GM12878 (cell line): ENCODE measurements around the gene CATSPER1. TPM values are rescaled to one million over a fixed set of nuclear protein-coding genes. Genes with fewer than 3 reads are reported as not detected.

Source experiments
- ATAC-seq: fragments of 200-7000 bp; cut with Tn5 transposase; 3 replicates; pipeline ENCODE4 v1.9.1; 2020; ENCODE audit warnings: mild to moderate bottlenecking, moderate library complexity
- BruUV-seq: library from RNA; stranded (reverse); fragments of 400-500 nt; replicated peaks from 2 replicates; lab custom pipeline; 2021; lab: Mats Ljungman, UMichigan
- CTCF ChIA-PET: fragments of 300-600 bp; sonication (Branson Sonifier 250); formaldehyde crosslinking; extraction: SDS; loops from one replicate; lab custom pipeline; 2021; ENCODE audit warnings: inconsistent platforms; lab: Yijun Ruan, JAX
- POLR2A ChIA-PET: fragments of 350-600 bp; formaldehyde crosslinking; extraction: SDS; loops from one replicate; lab custom pipeline; 2021; ENCODE audit warnings: inconsistent platforms; lab: Charles Lee
- RAD21 ChIA-PET: fragments of 300-600 bp; sonication (Branson Sonifier 250); formaldehyde crosslinking; loops from one replicate; lab custom pipeline; 2023; ENCODE audit warnings: antibody characterized with exemption; ENCODE audit not compliant: unreplicated experiment; lab: Charles Lee
- SMC1A ChIA-PET: fragments of 300-600 bp; sonication (Branson Sonifier 250); formaldehyde crosslinking; loops from one replicate; lab custom pipeline; 2023; ENCODE audit not compliant: unreplicated experiment, uncharacterized antibody; lab: Charles Lee
- DNase-seq: peaks from one replicate; pipeline ENCODE4 v3.0.0-alpha.2; 2011; ENCODE audit warnings: low read depth, low spot score
- FAIRE-seq: peaks from 3 replicates; lab custom pipeline; 2011; peaks lifted over from hg19 to GRCh38; lab: Jason Lieb, UNC
- H2AFZ ChIP-seq: 2 replicates; pipeline ENCODE4 v1.6.0; 2011; ENCODE audit warnings: low read depth, low read length, control low read depth; ENCODE audit not compliant: control insufficient read depth
- H3K27ac ChIP-seq: 2 replicates; pipeline ENCODE4 v1.5.1; 2011; ENCODE audit warnings: control low read depth; ENCODE audit not compliant: control insufficient read depth, insufficient read depth
- H3K27me3 ChIP-seq, 2 experiments: replicated peaks in 1 of 2; 2 replicates each; pipeline versions ENCODE4 v1.6.0 to v1.6.1; 2011; ENCODE audit warnings: low read length in 1 of 2; ENCODE audit not compliant: control insufficient read depth in 2 of 2, insufficient read depth in 2 of 2
- H3K36me3 ChIP-seq, 2 experiments: 2 replicates each; pipeline ENCODE4 v1.5.1; 2011; ENCODE audit warnings: low read length in 1 of 2; ENCODE audit not compliant: control insufficient read depth in 2 of 2, insufficient read depth in 2 of 2
- H3K4me1 ChIP-seq: 2 replicates; pipeline ENCODE4 v1.6.1; 2011; ENCODE audit warnings: mild to moderate bottlenecking, low read length, moderate library complexity, mixed read lengths; ENCODE audit not compliant: control insufficient read depth, insufficient read depth
- H3K4me2 ChIP-seq: 2 replicates; pipeline ENCODE4 v1.6.0; 2011; ENCODE audit warnings: control low read depth; ENCODE audit not compliant: control insufficient read depth, insufficient read depth
- H3K4me3 ChIP-seq: fragments of 200-600 bp; sonication (generic); 2 replicates; pipeline ENCODE4 v1.5.1; 2016
- H3K79me2 ChIP-seq: 2 replicates; pipeline ENCODE4 v1.6.0; 2011; ENCODE audit warnings: low read length; ENCODE audit not compliant: control insufficient read depth, insufficient read depth
- H3K9ac ChIP-seq: 2 replicates; pipeline ENCODE4 v1.8.0; 2011; ENCODE audit warnings: low read length, control low read depth, mixed read lengths; ENCODE audit not compliant: control insufficient read depth, insufficient read depth
- H3K9me3 ChIP-seq: replicated peaks from 3 replicates; pipeline ENCODE4 v1.5.1; 2011; ENCODE audit warnings: mild to moderate bottlenecking, low read length; ENCODE audit not compliant: control insufficient read depth, insufficient read depth
- H4K20me1 ChIP-seq: 2 replicates; pipeline ENCODE4 v1.6.0; 2011; ENCODE audit not compliant: control insufficient read depth, insufficient read depth
- IKZF1 ChIP-seq: fragments of 450-650 bp; conservative IDR thresholded peaks from 2 replicates; pipeline ENCODE4 v1.6.1; 2017; ENCODE audit warnings: antibody characterized with exemption, mild to moderate bottlenecking
- KLF5 ChIP-seq: fragments of 450-650 bp; IDR thresholded peaks from 2 replicates; pipeline ENCODE4 v1.6.1; 2014; ENCODE audit warnings: mild to moderate bottlenecking; ENCODE audit not compliant: partially characterized antibody
- TBL1XR1 ChIP-seq: IDR thresholded peaks from 2 replicates; pipeline ENCODE4 v1.6.1; 2012; ENCODE audit warnings: low read depth, low read length, improper control_type of control experiment
- TCF12 ChIP-seq: IDR thresholded peaks from 2 replicates; pipeline ENCODE4 v1.6.1; 2011; ENCODE audit warnings: low read depth, mild to moderate bottlenecking, low read length
- WGBS: methylation state at CpG from one replicate; pipeline ENCODE4 v1.1.6; 2016; ENCODE audit warnings: low lambda C conversion rate; ENCODE audit not compliant: insufficient replicate concordance, insufficient coverage; ENCODE audit errors: missing lambda C conversion rate; 5-methylcytosine and 5-hydroxymethylcytosine counted together
- in situ Hi-C: fragments of 300-500 bp; cut with MboI; formaldehyde crosslinking; loops from 9 replicates; pipeline ENCODE4 v1.14.3; 2018; ENCODE audit warnings: mixed read lengths
- intact Hi-C: fragments of 100-400 bp; cut with micrococcal nuclease; formaldehyde crosslinking; loops from one replicate; pipeline ENCODE4 v1.14.2; 2022; ENCODE audit not compliant: unreplicated experiment
- polyA plus RNA-seq, 11 experiments: library from polyadenylated mRNA; depleted of rRNA in 4 of 11; unstranded in 6 of 11; stranded (reverse) in 5 of 11; fragments of >200 nt; fragmentation: Nextera tagmentation in 4 of 11; fragmentation: Illumina TruSeq in 1 of 11; extraction: Ambion mirVana in 4 of 11; extraction: Trizol in 1 of 11; gene quantifications; 1 replicate in 1 of 11; 2 replicates in 10 of 11; pipeline versions ENCODE4 v1.2.1 to v1.2.3, GENCODE V29; 2011 to 2016; ENCODE audit warnings: inconsistent platforms in 2 of 11, missing spikeins in 2 of 11, low read depth in 1 of 11
- total RNA-seq, 4 experiments: library from RNA; depleted of rRNA in 3 of 4; stranded (reverse); fragments of >200 nt in 3 of 4; fragmentation: Illumina TruSeq in 1 of 4; extraction: Trizol in 1 of 4; gene quantifications; 2 replicates each; pipeline versions ENCODE4 v1.2.1 to v1.2.3, GENCODE V29; 2013 to 2021
- TF ChIP-seq, protein P1 (sequence below): fragments of 450-650 bp; formaldehyde crosslinking; IDR thresholded peaks from 2 replicates; pipeline ENCODE4 v1.4.0; 2022; ENCODE audit warnings: mild to moderate bottlenecking, moderate library complexity
- TF ChIP-seq, protein P2 (sequence below): fragments of 450-650 bp; IDR thresholded peaks from 2 replicates; pipeline ENCODE4 v1.6.1; 2017; ENCODE audit warnings: mild to moderate bottlenecking, low read depth, inconsistent platforms; ENCODE audit not compliant: poor library complexity, severe bottlenecking
- TF ChIP-seq, protein P3 (sequence below): fragments of 450-650 bp; IDR thresholded peaks from 2 replicates; pipeline ENCODE4 v1.6.1; 2017; ENCODE audit warnings: mild to moderate bottlenecking, moderate library complexity

CATSPER1 gene
- total and polyA plus RNA-seq, 10 of the 15 experiments (the other 5 are each of a cell fraction or from before 2014, with no cell fraction given), result 0.02 to 0.05 TPM; not detected in 8

DNA sequence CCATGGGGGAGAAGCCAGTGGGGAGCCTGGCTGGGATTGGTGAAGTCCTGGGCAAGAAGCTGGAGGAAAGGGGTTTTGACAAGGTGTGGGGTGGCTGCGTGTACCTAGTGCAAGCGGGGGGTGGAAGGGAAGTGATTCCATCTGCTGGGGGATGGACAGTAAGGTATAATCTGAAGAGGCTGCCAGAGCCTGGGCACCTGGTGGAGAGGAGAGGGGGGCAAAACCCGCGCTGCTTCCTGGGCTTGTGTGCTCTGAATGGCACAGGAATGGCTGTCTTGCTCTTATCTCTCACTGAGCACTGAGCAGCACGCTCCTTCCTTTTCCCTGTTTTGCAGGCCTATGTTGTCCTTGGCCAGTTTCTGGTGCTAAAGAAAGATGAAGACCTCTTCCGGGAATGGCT is 23.0 kb downstream of the CATSPER1 start:
- ChIA-PET POLR2A (interaction anchor here (1.5 to 1.9 kb wide), 3 partner anchors 48 to 114 kb away, joined by 7 to 22 read pairs (median 9); partner anchors contain the start of genes CCDC85B, FIBP and SF3B2), RAD21 (interaction anchor here (1.2 to 1.5 kb wide), 3 partner anchors 42 to 143 kb away, joined by 3 to 10 read pairs (median 5); partner anchors contain the start of gene MUS81)
- Histone ChIP-seq H3K27ac (peak overlapping the region; percentile 93), H3K9me3 (no peaks in the 10 kb centered on the region), H4K20me1 (no peaks in the 10 kb centered on the region), H3K4me1 (peaks cover 11% of the 10 kb centered on the region), H3K4me3 (peak overlapping the region; percentile 93), H3K36me3 (peaks cover 14 to 17% of the 10 kb centered on the region in 2 experiments), H3K79me2 (peaks cover 33% of the 10 kb centered on the region), H2AFZ (no peak overlapping the region)
- in situ Hi-C loops, result no loop called here
- no peak for DNase-seq
- no TSS peak for BruUV-seq
- no peak for TF ChIP-seq IKZF1
- TF ChIP-seq, protein P1, sequence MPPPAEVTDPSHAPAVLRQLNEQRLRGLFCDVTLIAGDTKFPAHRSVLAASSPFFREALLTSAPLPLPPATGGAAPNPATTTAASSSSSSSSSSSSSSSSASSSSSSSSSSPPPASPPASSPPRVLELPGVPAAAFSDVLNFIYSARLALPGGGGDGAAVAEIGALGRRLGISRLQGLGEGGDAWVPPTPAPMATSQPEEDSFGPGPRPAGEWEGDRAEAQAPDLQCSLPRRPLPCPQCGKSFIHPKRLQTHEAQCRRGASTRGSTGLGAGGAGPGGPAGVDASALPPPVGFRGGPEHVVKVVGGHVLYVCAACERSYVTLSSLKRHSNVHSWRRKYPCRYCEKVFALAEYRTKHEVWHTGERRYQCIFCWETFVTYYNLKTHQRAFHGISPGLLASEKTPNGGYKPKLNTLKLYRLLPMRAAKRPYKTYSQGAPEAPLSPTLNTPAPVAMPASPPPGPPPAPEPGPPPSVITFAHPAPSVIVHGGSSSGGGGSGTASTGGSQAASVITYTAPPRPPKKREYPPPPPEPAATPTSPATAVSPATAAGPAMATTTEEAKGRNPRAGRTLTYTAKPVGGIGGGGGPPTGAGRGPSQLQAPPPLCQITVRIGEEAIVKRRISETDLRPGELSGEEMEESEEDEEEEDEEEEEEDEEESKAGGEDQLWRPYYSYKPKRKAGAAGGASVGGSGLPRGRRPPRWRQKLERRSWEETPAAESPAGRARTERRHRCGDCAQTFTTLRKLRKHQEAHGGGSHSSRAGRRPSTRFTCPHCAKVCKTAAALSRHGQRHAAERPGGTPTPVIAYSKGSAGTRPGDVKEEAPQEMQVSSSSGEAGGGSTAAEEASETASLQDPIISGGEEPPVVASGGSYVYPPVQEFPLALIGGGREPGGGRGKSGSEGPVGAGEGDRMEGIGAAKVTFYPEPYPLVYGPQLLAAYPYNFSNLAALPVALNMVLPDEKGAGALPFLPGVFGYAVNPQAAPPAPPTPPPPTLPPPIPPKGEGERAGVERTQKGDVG (CRISPR knock-in tag), result no peak
- TF ChIP-seq TBL1XR1, result no peak
- TF ChIP-seq, protein P2, sequence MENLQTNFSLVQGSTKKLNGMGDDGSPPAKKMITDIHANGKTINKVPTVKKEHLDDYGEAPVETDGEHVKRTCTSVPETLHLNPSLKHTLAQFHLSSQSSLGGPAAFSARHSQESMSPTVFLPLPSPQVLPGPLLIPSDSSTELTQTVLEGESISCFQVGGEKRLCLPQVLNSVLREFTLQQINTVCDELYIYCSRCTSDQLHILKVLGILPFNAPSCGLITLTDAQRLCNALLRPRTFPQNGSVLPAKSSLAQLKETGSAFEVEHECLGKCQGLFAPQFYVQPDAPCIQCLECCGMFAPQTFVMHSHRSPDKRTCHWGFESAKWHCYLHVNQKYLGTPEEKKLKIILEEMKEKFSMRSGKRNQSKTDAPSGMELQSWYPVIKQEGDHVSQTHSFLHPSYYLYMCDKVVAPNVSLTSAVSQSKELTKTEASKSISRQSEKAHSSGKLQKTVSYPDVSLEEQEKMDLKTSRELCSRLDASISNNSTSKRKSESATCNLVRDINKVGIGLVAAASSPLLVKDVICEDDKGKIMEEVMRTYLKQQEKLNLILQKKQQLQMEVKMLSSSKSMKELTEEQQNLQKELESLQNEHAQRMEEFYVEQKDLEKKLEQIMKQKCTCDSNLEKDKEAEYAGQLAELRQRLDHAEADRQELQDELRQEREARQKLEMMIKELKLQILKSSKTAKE, result no peak
- TF ChIP-seq, protein P3, sequence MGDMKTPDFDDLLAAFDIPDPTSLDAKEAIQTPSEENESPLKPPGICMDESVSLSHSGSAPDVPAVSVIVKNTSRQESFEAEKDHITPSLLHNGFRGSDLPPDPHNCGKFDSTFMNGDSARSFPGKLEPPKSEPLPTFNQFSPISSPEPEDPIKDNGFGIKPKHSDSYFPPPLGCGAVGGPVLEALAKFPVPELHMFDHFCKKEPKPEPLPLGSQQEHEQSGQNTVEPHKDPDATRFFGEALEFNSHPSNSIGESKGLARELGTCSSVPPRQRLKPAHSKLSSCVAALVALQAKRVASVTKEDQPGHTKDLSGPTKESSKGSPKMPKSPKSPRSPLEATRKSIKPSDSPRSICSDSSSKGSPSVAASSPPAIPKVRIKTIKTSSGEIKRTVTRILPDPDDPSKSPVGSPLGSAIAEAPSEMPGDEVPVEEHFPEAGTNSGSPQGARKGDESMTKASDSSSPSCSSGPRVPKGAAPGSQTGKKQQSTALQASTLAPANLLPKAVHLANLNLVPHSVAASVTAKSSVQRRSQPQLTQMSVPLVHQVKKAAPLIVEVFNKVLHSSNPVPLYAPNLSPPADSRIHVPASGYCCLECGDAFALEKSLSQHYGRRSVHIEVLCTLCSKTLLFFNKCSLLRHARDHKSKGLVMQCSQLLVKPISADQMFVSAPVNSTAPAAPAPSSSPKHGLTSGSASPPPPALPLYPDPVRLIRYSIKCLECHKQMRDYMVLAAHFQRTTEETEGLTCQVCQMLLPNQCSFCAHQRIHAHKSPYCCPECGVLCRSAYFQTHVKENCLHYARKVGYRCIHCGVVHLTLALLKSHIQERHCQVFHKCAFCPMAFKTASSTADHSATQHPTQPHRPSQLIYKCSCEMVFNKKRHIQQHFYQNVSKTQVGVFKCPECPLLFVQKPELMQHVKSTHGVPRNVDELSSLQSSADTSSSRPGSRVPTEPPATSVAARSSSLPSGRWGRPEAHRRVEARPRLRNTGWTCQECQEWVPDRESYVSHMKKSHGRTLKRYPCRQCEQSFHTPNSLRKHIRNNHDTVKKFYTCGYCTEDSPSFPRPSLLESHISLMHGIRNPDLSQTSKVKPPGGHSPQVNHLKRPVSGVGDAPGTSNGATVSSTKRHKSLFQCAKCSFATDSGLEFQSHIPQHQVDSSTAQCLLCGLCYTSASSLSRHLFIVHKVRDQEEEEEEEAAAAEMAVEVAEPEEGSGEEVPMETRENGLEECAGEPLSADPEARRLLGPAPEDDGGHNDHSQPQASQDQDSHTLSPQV, result no peak
- no peak for TF ChIP-seq TCF12
- TF ChIP-seq KLF5, result no peak
- TF ChIP-seq, all 136 proteins: peak for 0
- SMC1A ChIA-PET, result interaction anchor here (1.2 kb wide), 1 partner anchor 143 kb away, joined by 3 read pairs; the partner anchor contains the start of gene MUS81
- Histone ChIP-seq H3K9ac (peak overlapping the region; percentile 87), H3K4me2 (peak overlapping the region; percentile 84), H3K27me3 (no peaks in the 10 kb centered on the region)
- 48% methylated on average over 6 of the region's 6 CpGs for WGBS
- CTCF ChIA-PET, result interaction anchor here (1.0 to 1.5 kb wide), 3 partner anchors 19 to 326 kb away, joined by 3 to 7 read pairs (median 3); no protein-coding TSS in a partner anchor
- FAIRE-seq (no peak), ATAC-seq (no peak)
- intact Hi-C loops, result no loop called here
